HEK293 (cell line): ENCODE measurements around the gene BTG1.
A peak's percentile ranks its signal among the peaks of the same experiment; 100 is the strongest.

Source experiments
- CTCF ChIA-PET: fragments of 350-600 bp; formaldehyde crosslinking; extraction: SDS; loops from one replicate; lab custom pipeline; 2021; ENCODE audit warnings: antibody characterized with exemption; lab: Yijun Ruan, JAX
- POLR2A ChIA-PET: fragments of 300-600 bp; formaldehyde crosslinking; extraction: SDS; loops from one replicate; lab custom pipeline; 2020; ENCODE audit warnings: antibody characterized with exemption, inconsistent platforms; lab: Yijun Ruan, JAX
- H3K27ac ChIP-seq: fragments of 200-500 bp; sonication (Bioruptor generic); 2 replicates; pipeline ENCODE4 v1.5.1; 2014; ENCODE audit warnings: low read depth, low read length, control low read depth, inconsistent platforms; ENCODE audit errors: extremely low read depth
- H3K36me3 ChIP-seq, 2 experiments: fragments of 200-500 bp in 1 of 2; sonication (Bioruptor generic) in 1 of 2; 1 replicate in 1 of 2; 2 replicates in 1 of 2; pipeline ENCODE4 v1.5.1; 2014 to 2017; ENCODE audit warnings: inconsistent platforms in 2 of 2, low read length in 2 of 2; ENCODE audit not compliant: control insufficient read depth in 2 of 2, insufficient read depth in 1 of 2
- H3K4me1 ChIP-seq: fragments of 200-500 bp; sonication (Bioruptor generic); 2 replicates; pipeline ENCODE4 v1.5.1; 2014; ENCODE audit warnings: mild to moderate bottlenecking, low read length, inconsistent platforms; ENCODE audit not compliant: control insufficient read depth, insufficient read depth
- H3K4me3 ChIP-seq: 2 replicates; pipeline ENCODE4 v1.5.1; 2011; ENCODE audit warnings: low read depth, mild to moderate bottlenecking, control low read depth, low read length, moderate library complexity
- H3K9me3 ChIP-seq: fragments of 200-500 bp; sonication (Bioruptor generic); 2 replicates; pipeline ENCODE4 v1.5.1; 2014; ENCODE audit warnings: low read depth, low read length, inconsistent platforms; ENCODE audit not compliant: control insufficient read depth, insufficient read depth
- EGR2 ChIP-seq: fragments of 450-650 bp; formaldehyde crosslinking; IDR thresholded peaks from 2 replicates; pipeline ENCODE4 v1.5.1; 2016; ENCODE audit warnings: low read depth, missing biosample characterization, missing genetic modification characterization
- ELK4 ChIP-seq: IDR thresholded peaks from 2 replicates; pipeline ENCODE4 v1.6.1; 2011; ENCODE audit warnings: mild to moderate bottlenecking, low read depth, low read length, borderline replicate concordance
- KLF1 ChIP-seq: fragments of 450-650 bp; formaldehyde crosslinking; IDR thresholded peaks from 2 replicates; pipeline ENCODE4 v1.5.1; 2016; ENCODE audit warnings: missing biosample characterization, missing genetic modification characterization
- OVOL3 ChIP-seq: fragments of 450-650 bp; formaldehyde crosslinking; IDR thresholded peaks from 2 replicates; pipeline ENCODE4 v1.5.1; 2016; ENCODE audit warnings: missing biosample characterization, missing genetic modification characterization
- WT1 ChIP-seq: fragments of 450-650 bp; formaldehyde crosslinking; IDR thresholded peaks from 2 replicates; pipeline ENCODE4 v1.5.1; 2016; ENCODE audit warnings: missing biosample characterization, missing genetic modification characterization
- ZNF169 ChIP-seq: fragments of 450-650 bp; formaldehyde crosslinking; IDR thresholded peaks from 2 replicates; pipeline ENCODE4 v1.5.1; 2016; ENCODE audit warnings: missing biosample characterization, missing genetic modification characterization
- ZNF211 ChIP-seq: fragments of 450-650 bp; formaldehyde crosslinking; IDR thresholded peaks from 2 replicates; pipeline ENCODE4 v1.5.1; 2016; ENCODE audit warnings: low read depth, missing biosample characterization, missing genetic modification characterization
- ZNF248 ChIP-seq: fragments of 450-650 bp; formaldehyde crosslinking; IDR thresholded peaks from 2 replicates; pipeline ENCODE4 v1.5.1; 2017; ENCODE audit warnings: missing biosample characterization, missing genetic modification characterization
- ZNF274 ChIP-seq, 2 experiments: fragments of 200-500 bp in 1 of 2; fragments of 450-650 bp in 1 of 2; sonication (Bioruptor generic) in 1 of 2; formaldehyde crosslinking in 1 of 2; IDR thresholded peaks; 2 replicates each; pipeline versions ENCODE4 v1.5.1 to v1.6.1; 2014 to 2016; ENCODE audit warnings: borderline replicate concordance in 1 of 2, inconsistent platforms in 1 of 2, low read length in 1 of 2, missing biosample characterization in 1 of 2, missing genetic modification characterization in 1 of 2
- ZNF335 ChIP-seq: fragments of 450-650 bp; formaldehyde crosslinking; conservative IDR thresholded peaks from 2 replicates; pipeline ENCODE4 v1.5.1; 2016; ENCODE audit warnings: missing biosample characterization, missing genetic modification characterization
- ZNF366 ChIP-seq: fragments of 450-650 bp; formaldehyde crosslinking; conservative IDR thresholded peaks from 2 replicates; pipeline ENCODE4 v1.5.1; 2016; ENCODE audit warnings: missing biosample characterization, missing genetic modification characterization
- ZNF416 ChIP-seq: fragments of 450-650 bp; formaldehyde crosslinking; IDR thresholded peaks from 2 replicates; pipeline ENCODE4 v1.5.1; 2016; ENCODE audit warnings: missing biosample characterization, missing genetic modification characterization
- ZNF423 ChIP-seq: fragments of 450-650 bp; formaldehyde crosslinking; IDR thresholded peaks from 2 replicates; pipeline ENCODE4 v1.5.1; 2016; ENCODE audit warnings: missing biosample characterization, missing genetic modification characterization
- ZNF561 ChIP-seq: fragments of 450-650 bp; IDR thresholded peaks from 2 replicates; pipeline ENCODE4 v1.5.1; 2018; ENCODE audit warnings: missing biosample characterization, missing genetic modification characterization, borderline replicate concordance
- ZNF747 ChIP-seq: fragments of 450-650 bp; formaldehyde crosslinking; IDR thresholded peaks from 2 replicates; pipeline ENCODE4 v1.5.1; 2016; ENCODE audit warnings: missing biosample characterization, missing genetic modification characterization
- TF ChIP-seq, protein P1 (sequence below): fragments of 450-650 bp; IDR thresholded peaks from 2 replicates; pipeline ENCODE4 v1.5.1; 2018; ENCODE audit warnings: missing biosample characterization, mild to moderate bottlenecking, missing genetic modification characterization

BTG1 gene

GRCh38 chr12:92107621-92108131, 38.0 kb downstream of the BTG1 start:
- ChIA-PET CTCF (interaction anchor here (0.6 kb wide), 1 partner anchor 1221 kb away, joined by 3 read pairs; no protein-coding TSS in a partner anchor), POLR2A (no interaction called here)
- H3K27ac ChIP-seq, result peak overlapping the region; percentile 34; the same call in 1 of the 2 replicates
- no peak overlapping the region for H3K4me3 ChIP-seq
- TF ChIP-seq, protein P1, sequence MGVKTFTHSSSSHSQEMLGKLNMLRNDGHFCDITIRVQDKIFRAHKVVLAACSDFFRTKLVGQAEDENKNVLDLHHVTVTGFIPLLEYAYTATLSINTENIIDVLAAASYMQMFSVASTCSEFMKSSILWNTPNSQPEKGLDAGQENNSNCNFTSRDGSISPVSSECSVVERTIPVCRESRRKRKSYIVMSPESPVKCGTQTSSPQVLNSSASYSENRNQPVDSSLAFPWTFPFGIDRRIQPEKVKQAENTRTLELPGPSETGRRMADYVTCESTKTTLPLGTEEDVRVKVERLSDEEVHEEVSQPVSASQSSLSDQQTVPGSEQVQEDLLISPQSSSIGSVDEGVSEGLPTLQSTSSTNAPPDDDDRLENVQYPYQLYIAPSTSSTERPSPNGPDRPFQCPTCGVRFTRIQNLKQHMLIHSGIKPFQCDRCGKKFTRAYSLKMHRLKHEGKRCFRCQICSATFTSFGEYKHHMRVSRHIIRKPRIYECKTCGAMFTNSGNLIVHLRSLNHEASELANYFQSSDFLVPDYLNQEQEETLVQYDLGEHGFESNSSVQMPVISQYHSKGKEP (tag by site-specific recombination), result peak; percentile 55; the same call in 1 of the 2 replicates
- no peak for TF ChIP-seq ZNF366 (tag by site-specific recombination)
- peak; percentile 48 for TF ChIP-seq ZNF335
- H3K36me3 ChIP-seq, result no peaks in the 10 kb centered on the region
- H3K9me3 ChIP-seq, result no peaks in the 10 kb centered on the region
- peaks cover 28% of the 10 kb centered on the region for H3K4me1 ChIP-seq

- H3K4me1 ChIP-seq, result peaks cover 28% of the 10 kb centered on the region
- ChIA-PET CTCF (interaction anchor here (0.6 to 0.8 kb wide), 2 partner anchors 302 to 1222 kb away, joined by 3 read pairs; no protein-coding TSS in a partner anchor), POLR2A (no interaction called here)
- no peaks in the 10 kb centered on the region for H3K9me3 ChIP-seq
- TF ChIP-seq ELK4 (no peak), ZNF423 (tag by site-specific recombination) (no peak), ZNF274 (IDR thresholded peaks at IDR 0.05; ENCODE audit: low read length) (no peak), ZNF274 (tag by site-specific recombination; IDR thresholded peaks at IDR 0.05; ENCODE audit: borderline replicate concordance) (no peak), OVOL3 (tag by site-specific recombination) (no peak), ZNF747 (no peak), KLF1 (tag by site-specific recombination) (peak; percentile 40; the same call in 1 of the 2 replicates), WT1 (tag by site-specific recombination) (peak; percentile 92), ZNF561 (tag by site-specific recombination) (no peak)
- no peak overlapping the region; the same call in 1 of the 2 replicates for H3K27ac ChIP-seq
- H3K36me3 ChIP-seq, result no peaks in the 10 kb centered on the region
- no peak overlapping the region for H3K4me3 ChIP-seq
These were observed 38.6 kb downstream of the BTG1 start for GRCh38 chr12:92107094-92107493.

DNA sequence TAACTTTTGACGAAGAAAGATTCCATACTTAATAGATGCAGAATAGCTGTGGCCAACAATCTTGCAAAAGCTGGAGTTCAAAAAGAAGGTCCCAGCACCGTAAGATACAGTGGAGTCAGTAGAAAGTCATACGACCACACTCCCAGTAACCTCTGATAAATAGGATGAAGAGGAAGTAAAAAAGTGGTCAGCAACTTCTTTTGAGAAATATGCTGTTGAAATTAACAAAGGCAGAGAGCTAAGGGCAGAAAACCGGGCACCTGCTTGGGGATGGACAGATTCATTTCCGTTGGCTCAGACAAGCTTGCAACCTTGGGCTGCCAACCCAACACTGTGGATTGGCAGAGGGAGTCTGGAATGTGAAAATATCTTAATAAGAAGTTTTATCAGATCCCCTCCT, 40.0 kb downstream of the BTG1 start:
- no peaks in the 10 kb centered on the region for H3K9me3 ChIP-seq
- ChIA-PET CTCF (no interaction called here), POLR2A (interaction anchor here (1.1 kb wide), 1 partner anchor 40 kb away, joined by 3 read pairs; the partner anchor contains the start of gene BTG1)
- H3K36me3 ChIP-seq, result no peaks in the 10 kb centered on the region
- TF ChIP-seq EGR2 (tag by site-specific recombination) (no peak), ZNF416 (tag by site-specific recombination) (no peak), ZNF248 (tag by site-specific recombination) (no peak), ZNF211 (tag by site-specific recombination) (no peak), ZNF169 (tag by site-specific recombination) (no peak)
- H3K27ac ChIP-seq, result no peak overlapping the region
- no peak overlapping the region for H3K4me3 ChIP-seq
- peaks cover 27% of the 10 kb centered on the region for H3K4me1 ChIP-seq
